Hypothalamus (tissue), 51 donors: ENCODE results near the gene LMAN1L.

ENCODE experiments used
- DNase-seq, 51 donors: peaks; one replicate each; lab custom pipeline; 2025; lab: John Stamatoyannopoulos, UW

Gene LMAN1L

GRCh38 chr15:74792227-74793016, 20.2 kb upstream of the LMAN1L start:
- DNase-seq, result peak in 2 of 51 donors; percentile 20 to 52

GRCh38 chr15:74793135-74794028, 19.3 kb upstream of the LMAN1L start:
- peak in 2 of 51 donors; percentile 19 to 25 for DNase-seq

- DNase-seq, result no peak
Measured at GRCh38 chr15:74794248-74794969, 18.2 kb upstream of the LMAN1L start.

GRCh38 chr15:74794970-74795349, 17.7 kb upstream of the LMAN1L start:
- no peak for DNase-seq

GRCh38 chr15:74795966-74796625, 16.5 kb upstream of the LMAN1L start:
- no peak for DNase-seq

GRCh38 chr15:74798388-74799254, 14.0 kb upstream of the LMAN1L start:
- DNase-seq, result no peak

GRCh38 chr15:74799255-74799855, 13.3 kb upstream of the LMAN1L start:
- no peak for DNase-seq

GRCh38 chr15:74799856-74800558, 12.6 kb upstream of the LMAN1L start:
- DNase-seq, result peak in 45 of 51 donors; percentile 12 to 79 (median 53)

GRCh38 chr15:74800559-74801094, 12.0 kb upstream of the LMAN1L start:
- DNase-seq, result peak in 2 of 51 donors; percentile 16 to 21

- DNase-seq, result no peak
Measured at GRCh38 chr15:74801311-74801997, 11.2 kb upstream of the LMAN1L start.

- no peak for DNase-seq
Measured at GRCh38 chr15:74802290-74802689, 10.3 kb upstream of the LMAN1L start.

GRCh38 chr15:74802862-74803447, 9.7 kb upstream of the LMAN1L start:
- no peak for DNase-seq

GRCh38 chr15:74804935-74805334, 7.7 kb upstream of the LMAN1L start:
- no peak for DNase-seq

- DNase-seq, result no peak
Measured at GRCh38 chr15:74807282-74807681, 5.4 kb upstream of the LMAN1L start.

- DNase-seq, result no peak
Measured at GRCh38 chr15:74808078-74808839, 4.4 kb upstream of the LMAN1L start.

GRCh38 chr15:74808840-74809229, 3.8 kb upstream of the LMAN1L start:
- DNase-seq, result no peak
